Vagina (tissue), 2 donors: ENCODE measurements around the gene WNT9A.

Source experiments
- CTCF ChIP-seq, 3 experiments: fragments of 450-650 bp in 2 of 3; fragments of 200-600 bp in 1 of 3; sonication (generic) in 1 of 3; IDR thresholded peaks; one replicate each; pipeline ENCODE4 v1.5.1; 2017 to 2019; ENCODE audit warnings: antibody characterized with exemption in 3 of 3, mild to moderate bottlenecking in 2 of 3, moderate library complexity in 2 of 3
- POLR2A ChIP-seq, 2 donors: fragments of 450-650 bp; IDR thresholded peaks; one replicate each; pipeline ENCODE4 v1.6.1; 2017; ENCODE audit warnings: antibody characterized with exemption in 2 of 2, mild to moderate bottlenecking in 2 of 2, moderate library complexity in 2 of 2
- POLR2AphosphoS5 ChIP-seq, 2 donors: sonication (generic); formaldehyde crosslinking; IDR thresholded peaks; one replicate each; pipeline ENCODE4 v1.9.0; 2017; ENCODE audit warnings: antibody characterized with exemption in 2 of 2, mild to moderate bottlenecking in 2 of 2, low read depth in 1 of 2; ENCODE audit not compliant: insufficient read depth in 1 of 2

- TF ChIP-seq CTCF (IDR thresholded peaks at IDR 0.05) (no peak), POLR2A (IDR thresholded peaks at IDR 0.05) (no peak), POLR2AphosphoS5 (IDR thresholded peaks at IDR 0.05; ENCODE audit: insufficient read depth in 1 of 2, low read depth in 1 of 2) (no peak)
These were observed 40.2 kb downstream of the WNT9A start for GRCh38 chr1:227907439-227908015.
